Uterus (tissue), 4 donors: ENCODE measurements around the gene ZNF487. TPM values are rescaled to one million over a fixed set of nuclear protein-coding genes. Genes with fewer than 3 reads are reported as not detected.
A peak's percentile ranks its signal among the peaks of the same experiment; 100 is the strongest.
"Not testable (repeated sequence)": the region's sequence is repeated elsewhere in the genome, so short reads cannot be mapped to it uniquely, and the experiment has no call there.

ENCODE experiments used
- DNase-seq, 2 donors: peaks; one replicate each; pipeline ENCODE4 v3.0.0-alpha.2; 2019 to 2020
- H3K27ac ChIP-seq, 2 donors: fragments of 200-600 bp; sonication (generic); 1 replicate in 1 of 2; 2 replicates in 1 of 2; pipeline ENCODE4 v1.5.1; 2016 to 2018
- H3K27me3 ChIP-seq, 2 donors: fragments of 200-600 bp; sonication (generic); one replicate each; pipeline ENCODE4 v1.5.1; 2018 to 2019; ENCODE audit warnings: control low read depth in 1 of 2
- H3K36me3 ChIP-seq, 2 donors: fragments of 200-600 bp; sonication (generic); one replicate each; pipeline ENCODE4 v1.5.1; 2019; ENCODE audit warnings: control low read depth in 1 of 2
- H3K4me1 ChIP-seq, 2 donors: fragments of 200-600 bp; sonication (generic); one replicate each; pipeline ENCODE4 v1.5.1; 2018 to 2019; ENCODE audit warnings: control low read depth in 1 of 2
- H3K4me3 ChIP-seq, 2 donors: fragments of 200-600 bp; sonication (generic); 1 replicate in 1 of 2; 2 replicates in 1 of 2; pipeline ENCODE4 v1.5.1; 2018 to 2019; ENCODE audit warnings: mild to moderate bottlenecking in 1 of 2
- H3K9me3 ChIP-seq, 2 donors: fragments of 200-600 bp; sonication (generic); one replicate each; pipeline ENCODE4 v1.5.1; 2019; ENCODE audit warnings: control low read depth in 1 of 2
- POLR2A ChIP-seq, 2 donors: fragments of 450-650 bp; IDR thresholded peaks; one replicate each; pipeline ENCODE4 v1.6.1; 2016; ENCODE audit warnings: antibody characterized with exemption in 2 of 2, mild to moderate bottlenecking in 1 of 2, moderate library complexity in 1 of 2
- intact Hi-C: fragments of 100-400 bp; cut with DNase I; formaldehyde crosslinking; loops from one replicate; pipeline ENCODE4 v1.15.1; 2023; ENCODE audit warnings: low total_unique reads
- total RNA-seq, 4 donors: library from RNA; depleted of rRNA in 3 of 4; stranded (reverse); fragments of >200 nt in 3 of 4; gene quantifications; one replicate each; pipeline versions ENCODE4 v1.1.0 to v1.2.4, GENCODE V29; 2014 to 2023
- TF ChIP-seq, protein P1 (sequence below), 4 experiments: fragments of 200-600 bp in 2 of 4; fragments of 450-650 bp in 2 of 4; sonication (generic) in 2 of 4; IDR thresholded peaks; one replicate each; pipeline ENCODE4 v1.5.1; 2016 to 2019; ENCODE audit warnings: antibody characterized with exemption in 4 of 4, mild to moderate bottlenecking in 2 of 4, moderate library complexity in 1 of 4
- donor health status: DM: yes; HTN: yes; CAD: no.

The ZNF487 gene
- total RNA-seq, 4 donors from 2014 or later: 15.0 to 22.8 (median 17.8) TPM

- TF ChIP-seq, protein P1, sequence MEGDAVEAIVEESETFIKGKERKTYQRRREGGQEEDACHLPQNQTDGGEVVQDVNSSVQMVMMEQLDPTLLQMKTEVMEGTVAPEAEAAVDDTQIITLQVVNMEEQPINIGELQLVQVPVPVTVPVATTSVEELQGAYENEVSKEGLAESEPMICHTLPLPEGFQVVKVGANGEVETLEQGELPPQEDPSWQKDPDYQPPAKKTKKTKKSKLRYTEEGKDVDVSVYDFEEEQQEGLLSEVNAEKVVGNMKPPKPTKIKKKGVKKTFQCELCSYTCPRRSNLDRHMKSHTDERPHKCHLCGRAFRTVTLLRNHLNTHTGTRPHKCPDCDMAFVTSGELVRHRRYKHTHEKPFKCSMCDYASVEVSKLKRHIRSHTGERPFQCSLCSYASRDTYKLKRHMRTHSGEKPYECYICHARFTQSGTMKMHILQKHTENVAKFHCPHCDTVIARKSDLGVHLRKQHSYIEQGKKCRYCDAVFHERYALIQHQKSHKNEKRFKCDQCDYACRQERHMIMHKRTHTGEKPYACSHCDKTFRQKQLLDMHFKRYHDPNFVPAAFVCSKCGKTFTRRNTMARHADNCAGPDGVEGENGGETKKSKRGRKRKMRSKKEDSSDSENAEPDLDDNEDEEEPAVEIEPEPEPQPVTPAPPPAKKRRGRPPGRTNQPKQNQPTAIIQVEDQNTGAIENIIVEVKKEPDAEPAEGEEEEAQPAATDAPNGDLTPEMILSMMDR (IDR thresholded peaks at IDR 0.05): no peak
- TF ChIP-seq POLR2A (IDR thresholded peaks at IDR 0.05): no peak
- Histone ChIP-seq H3K9me3 (no peaks in the 10 kb centered on the region), H3K36me3 (no peaks in the 10 kb centered on the region), H3K4me3 (peak overlapping the region; percentile 75 to 85), H3K27ac (peak overlapping the region; percentile 91 to 98), H3K4me1 (no peaks in the 10 kb centered on the region), H3K27me3 (no peaks in the 10 kb centered on the region)
- intact Hi-C loops: no loop called here
- DNase-seq: no peak
Observed at GRCh38 chr10:43437141-43437870, 395 bp downstream of the ZNF487 start.

- no peaks in the 10 kb centered on the region for H3K9me3 ChIP-seq
- no peak overlapping the region for H3K27ac ChIP-seq
- no peak overlapping the region for H3K4me3 ChIP-seq
- no peak for TF ChIP-seq POLR2A (IDR thresholded peaks at IDR 0.05)
- TF ChIP-seq, protein P1 (IDR thresholded peaks at IDR 0.05): no peak
- DNase-seq: no peak
- no peaks in the 10 kb centered on the region for H3K27me3 ChIP-seq
- no peaks in the 10 kb centered on the region for H3K4me1 ChIP-seq
- intact Hi-C loops: no loop called here
- no peaks in the 10 kb centered on the region for H3K36me3 ChIP-seq
Observed at GRCh38 chr10:43440463-43441134, 3.7 kb downstream of the ZNF487 start.

DNA sequence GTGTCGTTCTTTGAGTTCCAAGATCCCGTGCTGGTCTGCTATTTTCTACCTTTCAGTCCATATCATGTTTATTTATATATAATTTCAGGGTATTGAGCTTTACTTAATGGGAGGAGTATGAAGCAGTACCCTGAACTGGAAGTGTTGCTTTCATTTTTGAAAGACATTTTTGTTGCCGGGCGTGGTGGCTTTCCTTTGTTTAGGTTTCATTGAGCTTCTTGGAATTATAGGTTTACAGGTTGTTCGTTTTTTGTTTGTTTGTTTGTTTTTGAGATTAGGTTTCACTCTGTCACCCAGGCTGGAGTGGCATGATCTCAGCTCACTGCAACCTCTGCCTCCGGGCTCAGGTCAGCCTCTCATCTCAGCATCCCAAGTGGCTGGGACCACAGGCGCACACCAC lies 7.4 kb downstream of the ZNF487 start:
- H3K4me3 ChIP-seq: no peak overlapping the region
- no peaks in the 10 kb centered on the region for H3K27me3 ChIP-seq
- no peaks in the 10 kb centered on the region for H3K9me3 ChIP-seq
- TF ChIP-seq, protein P1 (IDR thresholded peaks at IDR 0.05): no peak
- TF ChIP-seq POLR2A (IDR thresholded peaks at IDR 0.05): no peak
- no peak for DNase-seq
- no peaks in the 10 kb centered on the region for H3K36me3 ChIP-seq
- no peaks in the 10 kb centered on the region for H3K4me1 ChIP-seq
- no peak overlapping the region for H3K27ac ChIP-seq
- intact Hi-C loops: no loop called here

- intact Hi-C loops: no loop called here
- Histone ChIP-seq H3K36me3 (no peaks in the 10 kb centered on the region), H3K27ac (no peak overlapping the region), H3K27me3 (no peaks in the 10 kb centered on the region), H3K4me1 (no peaks in the 10 kb centered on the region), H3K9me3 (no peaks in the 10 kb centered on the region), H3K4me3 (no peak overlapping the region)
- no peak for TF ChIP-seq POLR2A (IDR thresholded peaks at IDR 0.05)
- TF ChIP-seq, protein P1 (IDR thresholded peaks at IDR 0.05): no peak
- DNase-seq: no peak
Observed at GRCh38 chr10:43444897-43445466, 8.1 kb downstream of the ZNF487 start.

GRCh38 chr10:43446219-43447017 lies 9.5 kb downstream of the ZNF487 start:
- H3K4me3 ChIP-seq, intact Hi-C loops, H3K27ac ChIP-seq, DNase-seq, H3K27me3 ChIP-seq, H3K4me1 ChIP-seq, H3K9me3 ChIP-seq, H3K36me3 ChIP-seq: not testable (repeated sequence)
